ENCODE data around the gene NANOS3. TPM values are rescaled to one million over a fixed set of nuclear protein-coding genes. Genes with fewer than 3 reads are reported as not detected.

NANOS3 gene
- total RNA-seq, 1 donor from 2014 or later = 3.5 TPM

DNA sequence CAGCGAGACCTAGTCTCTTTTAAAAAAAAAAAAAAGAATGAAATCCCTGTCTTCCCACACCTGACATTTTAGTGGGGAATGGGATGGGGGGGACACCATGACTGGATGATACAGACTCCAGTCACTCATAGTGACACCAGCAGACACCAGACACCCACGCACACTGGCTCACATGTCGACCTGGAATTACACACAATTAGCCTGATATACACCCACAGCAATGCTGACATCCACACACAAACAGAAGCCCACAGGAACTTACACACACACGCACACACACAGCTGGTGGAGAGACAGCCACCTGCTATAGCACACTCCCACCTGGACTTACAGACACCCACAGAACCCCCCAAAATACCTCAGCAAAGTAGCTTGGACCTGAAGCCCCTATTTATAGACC is 8.3 kb upstream of the NANOS3 start:
- Mint-ChIP-seq H3K36me3 (ENCODE audit: unreplicated experiment) (no peaks in the 10 kb centered on the region), H3K4me3 (ENCODE audit: unreplicated experiment) (no peak overlapping the region), H3K27me3 (ENCODE audit: unreplicated experiment) (no peaks in the 10 kb centered on the region), H3K27ac (ENCODE audit: unreplicated experiment) (no peak overlapping the region), H3K9me3 (ENCODE audit: unreplicated experiment) (no peaks in the 10 kb centered on the region), H3K4me1 (ENCODE audit: unreplicated experiment) (peaks cover 20% of the 10 kb centered on the region)
- no peak for DNase-seq (ENCODE audit: extremely low spot score, unreplicated experiment)
- TF ChIP-seq, protein P1, sequence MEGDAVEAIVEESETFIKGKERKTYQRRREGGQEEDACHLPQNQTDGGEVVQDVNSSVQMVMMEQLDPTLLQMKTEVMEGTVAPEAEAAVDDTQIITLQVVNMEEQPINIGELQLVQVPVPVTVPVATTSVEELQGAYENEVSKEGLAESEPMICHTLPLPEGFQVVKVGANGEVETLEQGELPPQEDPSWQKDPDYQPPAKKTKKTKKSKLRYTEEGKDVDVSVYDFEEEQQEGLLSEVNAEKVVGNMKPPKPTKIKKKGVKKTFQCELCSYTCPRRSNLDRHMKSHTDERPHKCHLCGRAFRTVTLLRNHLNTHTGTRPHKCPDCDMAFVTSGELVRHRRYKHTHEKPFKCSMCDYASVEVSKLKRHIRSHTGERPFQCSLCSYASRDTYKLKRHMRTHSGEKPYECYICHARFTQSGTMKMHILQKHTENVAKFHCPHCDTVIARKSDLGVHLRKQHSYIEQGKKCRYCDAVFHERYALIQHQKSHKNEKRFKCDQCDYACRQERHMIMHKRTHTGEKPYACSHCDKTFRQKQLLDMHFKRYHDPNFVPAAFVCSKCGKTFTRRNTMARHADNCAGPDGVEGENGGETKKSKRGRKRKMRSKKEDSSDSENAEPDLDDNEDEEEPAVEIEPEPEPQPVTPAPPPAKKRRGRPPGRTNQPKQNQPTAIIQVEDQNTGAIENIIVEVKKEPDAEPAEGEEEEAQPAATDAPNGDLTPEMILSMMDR (IDR thresholded peaks at IDR 0.05) = no peak

DNA sequence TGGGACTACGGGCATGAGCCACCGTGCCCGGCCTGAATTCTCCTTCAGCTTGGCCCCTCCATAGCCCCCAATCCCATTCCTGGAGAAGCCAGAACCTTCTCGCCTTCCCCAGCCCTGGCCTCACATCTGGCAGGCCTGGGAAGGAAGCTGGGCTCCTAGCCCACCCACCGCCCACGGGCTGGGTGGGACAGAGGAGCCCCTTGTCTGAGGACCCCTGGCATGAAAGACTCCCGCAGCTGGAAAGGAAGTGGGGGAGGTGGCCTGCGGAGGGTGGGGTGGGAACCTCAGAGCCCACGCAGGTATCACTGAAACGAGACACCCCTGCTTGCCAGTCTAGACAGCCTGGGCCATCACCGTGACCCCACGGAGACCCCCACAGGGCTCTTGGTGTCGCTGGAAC is 7.7 kb upstream of the NANOS3 start:
- H3K4me1 Mint-ChIP-seq (ENCODE audit: unreplicated experiment) = peaks cover 17% of the 10 kb centered on the region
- TF ChIP-seq, protein P1 (IDR thresholded peaks at IDR 0.05) = no peak
- DNase-seq (ENCODE audit: extremely low spot score, unreplicated experiment) = no peak
- H3K4me3 Mint-ChIP-seq (ENCODE audit: unreplicated experiment) = no peak overlapping the region
- no peaks in the 10 kb centered on the region for H3K9me3 Mint-ChIP-seq (ENCODE audit: unreplicated experiment)
- H3K27me3 Mint-ChIP-seq (ENCODE audit: unreplicated experiment) = no peaks in the 10 kb centered on the region
- H3K27ac Mint-ChIP-seq (ENCODE audit: unreplicated experiment) = no peak overlapping the region
- H3K36me3 Mint-ChIP-seq (ENCODE audit: unreplicated experiment) = no peaks in the 10 kb centered on the region

DNA sequence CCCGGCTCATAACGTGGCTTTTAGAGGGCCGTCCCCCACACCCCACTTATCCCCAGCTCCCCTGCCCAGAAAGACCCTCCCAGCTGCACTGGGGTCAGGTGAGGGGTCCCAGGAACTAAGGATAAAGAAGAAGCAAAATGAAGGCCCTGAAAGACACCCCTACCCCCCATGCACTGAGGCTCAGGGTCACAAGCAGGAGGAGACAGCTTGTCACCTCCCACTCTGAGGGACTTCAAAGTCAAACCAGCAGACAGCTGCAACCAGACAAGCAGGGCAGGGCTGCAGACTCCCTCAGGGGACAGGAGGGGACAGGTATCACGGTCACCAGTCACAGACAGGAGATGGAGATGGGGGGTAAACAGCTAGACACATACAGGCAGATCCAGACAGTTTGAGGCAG is 6.1 kb upstream of the NANOS3 start:
- Mint-ChIP-seq H3K27me3 (ENCODE audit: unreplicated experiment) (no peaks in the 10 kb centered on the region), H3K4me3 (ENCODE audit: unreplicated experiment) (no peak overlapping the region), H3K4me1 (ENCODE audit: unreplicated experiment) (peaks cover 13% of the 10 kb centered on the region), H3K9me3 (ENCODE audit: unreplicated experiment) (no peaks in the 10 kb centered on the region), H3K27ac (ENCODE audit: unreplicated experiment) (no peak overlapping the region), H3K36me3 (ENCODE audit: unreplicated experiment) (no peaks in the 10 kb centered on the region)
- TF ChIP-seq, protein P1 (IDR thresholded peaks at IDR 0.05) = no peak
- no peak for DNase-seq (ENCODE audit: extremely low spot score, unreplicated experiment)

DNA sequence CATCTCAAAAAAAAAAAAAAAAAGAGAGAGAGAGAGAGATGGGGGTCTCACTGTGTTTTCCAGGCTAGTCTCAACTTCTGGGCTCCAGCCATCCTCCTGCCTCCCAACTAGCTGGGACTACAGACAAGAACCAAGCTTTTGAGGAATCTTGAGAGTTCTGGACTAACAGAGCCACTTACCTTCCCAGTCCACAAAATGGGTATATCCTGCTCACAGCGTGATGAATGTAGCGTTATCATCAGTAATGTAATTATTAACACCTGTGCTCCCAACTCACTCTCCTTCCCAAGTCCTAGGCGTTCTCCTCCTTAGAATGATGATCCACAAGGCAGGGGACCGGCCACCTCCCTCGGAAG is 4.6 kb upstream of the NANOS3 start:
- no peaks in the 10 kb centered on the region for H3K27me3 Mint-ChIP-seq (ENCODE audit: unreplicated experiment)
- DNase-seq (ENCODE audit: extremely low spot score, unreplicated experiment) = no peak
- no peak overlapping the region for H3K4me3 Mint-ChIP-seq (ENCODE audit: unreplicated experiment)

DNA sequence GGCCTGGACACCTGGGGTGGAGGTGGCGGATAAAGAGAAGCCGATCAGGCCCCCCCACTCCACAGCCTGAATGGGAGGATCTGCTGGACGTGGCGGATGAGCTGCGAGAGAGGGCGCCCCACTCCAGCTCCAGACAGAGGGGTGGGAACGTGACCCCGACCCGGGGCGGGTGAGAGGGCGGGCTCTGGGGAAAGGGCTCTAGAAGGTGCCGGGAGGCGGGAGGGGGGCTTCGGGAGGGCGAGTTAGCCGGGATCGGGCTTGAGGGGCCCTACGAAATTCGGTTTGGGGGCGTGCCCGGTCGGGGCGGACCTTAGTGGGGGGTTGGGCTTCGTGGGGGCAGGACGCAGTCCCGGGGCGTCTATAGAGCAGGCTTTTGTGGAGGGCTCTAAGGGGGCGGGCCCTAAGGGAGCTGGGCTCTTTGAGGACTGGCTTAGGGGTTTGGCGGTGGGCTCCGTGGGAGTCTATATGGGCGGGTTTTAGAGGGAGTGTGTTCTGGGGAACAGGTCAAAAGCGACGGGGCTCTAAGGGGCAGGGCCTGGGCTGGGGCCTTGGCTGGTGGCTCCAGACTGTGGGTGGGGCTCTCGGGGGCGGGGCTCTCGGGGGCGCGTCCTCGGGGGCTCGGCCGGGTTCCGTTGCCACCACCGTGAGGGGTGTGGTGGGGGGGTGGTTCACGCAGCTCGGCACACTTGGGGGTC is 4.1 kb upstream of the NANOS3 start:
- Mint-ChIP-seq H3K27ac (ENCODE audit: unreplicated experiment) (no peak overlapping the region), H3K36me3 (ENCODE audit: unreplicated experiment) (no peaks in the 10 kb centered on the region), H3K9me3 (ENCODE audit: unreplicated experiment) (no peaks in the 10 kb centered on the region), H3K4me1 (ENCODE audit: unreplicated experiment) (peaks cover 7% of the 10 kb centered on the region), H3K4me3 (ENCODE audit: unreplicated experiment) (no peak overlapping the region), H3K27me3 (ENCODE audit: unreplicated experiment) (no peaks in the 10 kb centered on the region)
- TF ChIP-seq, protein P1 (IDR thresholded peaks at IDR 0.05) = no peak
- no peak for DNase-seq (ENCODE audit: extremely low spot score, unreplicated experiment)

More for the DNA sequence above, 4.6 kb upstream of the NANOS3 start:
- peaks cover 7% of the 10 kb centered on the region for H3K4me1 Mint-ChIP-seq (ENCODE audit: unreplicated experiment)
- TF ChIP-seq, protein P1 (IDR thresholded peaks at IDR 0.05) = no peak
- H3K9me3 Mint-ChIP-seq (ENCODE audit: unreplicated experiment) = no peaks in the 10 kb centered on the region
- no peak overlapping the region for H3K27ac Mint-ChIP-seq (ENCODE audit: unreplicated experiment)
- no peaks in the 10 kb centered on the region for H3K36me3 Mint-ChIP-seq (ENCODE audit: unreplicated experiment)
